GM19455 (cell line): ENCODE data around the gene RPL29.

Experiments
- ATAC-seq: cut with Tn5 transposase; IDR thresholded peaks from one replicate; pipeline ENCODE4 v1.9.1; 2021; ENCODE audit not compliant: unreplicated experiment

Gene RPL29

GRCh38 chr3:51948016-51948580 lies 47.6 kb downstream of the RPL29 start:
- no peak for ATAC-seq

GRCh38 chr3:51947215-51947900 lies 48.3 kb downstream of the RPL29 start:
- no peak for ATAC-seq

GRCh38 chr3:51946796-51947195 lies 48.9 kb downstream of the RPL29 start:
- ATAC-seq: no peak

- no peak for ATAC-seq
Observed at GRCh38 chr3:51945926-51946705, 49.6 kb downstream of the RPL29 start.

GRCh38 chr3:51945031-51945840 lies 50.5 kb downstream of the RPL29 start:
- ATAC-seq: no peak

- no peak for ATAC-seq
Observed at GRCh38 chr3:51944451-51945021, 51.2 kb downstream of the RPL29 start.
